Naive B cell (primary cell): ENCODE results near the gene AQP6. TPM values are rescaled to one million over a fixed set of nuclear protein-coding genes. Genes with fewer than 3 reads are reported as not detected.
"Not testable (repeated sequence)": the region's sequence is repeated elsewhere in the genome, so short reads cannot be mapped to it uniquely, and the experiment has no call there.

Source experiments
- ATAC-seq, 2 donors: fragments of 150-1000 bp; cut with Tn5 transposase; 2 replicates each; pipeline ENCODE4 v1.10.0; 2021; ENCODE audit warnings: low read depth in 2 of 2, mild to moderate bottlenecking in 2 of 2, moderate library complexity in 2 of 2
- DNase-seq: peaks from one replicate; pipeline ENCODE4 v3.0.0; 2022
- H3K27ac Mint-ChIP-seq, 6 donors: one replicate each; pipeline ENCODE4 v1.8.0; 2020 to 2022; ENCODE audit warnings: mild to moderate bottlenecking in 6 of 6, mixed read lengths in 6 of 6, moderate library complexity in 5 of 6, inconsistent platforms in 2 of 6
- H3K27me3 Mint-ChIP-seq, 3 donors: one replicate each; pipeline ENCODE4 v1.8.0; 2021 to 2022; ENCODE audit warnings: mixed read lengths in 3 of 3, mild to moderate bottlenecking in 1 of 3
- H3K36me3 Mint-ChIP-seq, 2 donors: one replicate each; pipeline ENCODE4 v1.8.0; 2020 to 2022; ENCODE audit warnings: mixed read lengths in 2 of 2, inconsistent platforms in 1 of 2, mild to moderate bottlenecking in 1 of 2
- H3K4me1 Mint-ChIP-seq, 3 donors: one replicate each; pipeline ENCODE4 v1.8.0; 2020 to 2022; ENCODE audit warnings: mixed read lengths in 3 of 3, inconsistent platforms in 1 of 3, mild to moderate bottlenecking in 1 of 3, moderate library complexity in 1 of 3
- H3K4me3 Mint-ChIP-seq, 8 donors: one replicate each; pipeline ENCODE4 v1.8.0; 2020 to 2022; ENCODE audit warnings: mild to moderate bottlenecking in 8 of 8, mixed read lengths in 8 of 8, moderate library complexity in 8 of 8, inconsistent platforms in 2 of 8
- H3K9me3 Mint-ChIP-seq, 7 donors: one replicate each; pipeline ENCODE4 v1.8.0; 2020 to 2022; ENCODE audit warnings: mixed read lengths in 7 of 7, mild to moderate bottlenecking in 5 of 7, inconsistent platforms in 2 of 7, moderate library complexity in 1 of 7
- polyA plus RNA-seq, 6 donors: library from polyadenylated mRNA; unstranded; fragments of 300-500 nt; fragmentation: Illumina TruSeq; gene quantifications; one replicate each; pipeline ENCODE4 v1.2.3, GENCODE V29; 2021; ENCODE audit warnings: low read depth in 6 of 6

AQP6 gene
- polyA plus RNA-seq, 6 donors from 2014 or later = not detected

DNA sequence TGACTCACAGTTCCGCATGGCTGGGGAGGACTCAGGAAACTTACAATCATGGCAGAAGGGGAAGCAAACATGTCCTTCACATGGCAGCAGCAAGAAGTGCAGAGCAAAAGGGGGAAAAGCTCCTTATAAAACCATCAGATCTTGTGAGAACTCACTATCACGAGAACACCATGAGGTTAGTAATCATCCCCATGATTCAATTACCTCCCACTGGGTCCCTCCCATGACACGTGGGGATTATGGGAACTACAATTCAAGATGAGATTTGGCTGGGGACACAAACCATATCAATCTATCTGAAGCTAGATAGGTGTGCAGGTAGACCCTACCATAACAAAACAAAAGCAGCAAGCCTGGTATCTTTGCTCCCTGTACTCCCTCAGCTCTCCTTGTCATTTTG, 13.7 kb downstream of the AQP6 start:
- H3K27ac Mint-ChIP-seq, H3K36me3 Mint-ChIP-seq, H3K9me3 Mint-ChIP-seq, DNase-seq, ATAC-seq, H3K4me1 Mint-ChIP-seq, H3K4me3 Mint-ChIP-seq, H3K27me3 Mint-ChIP-seq: not testable (repeated sequence)

DNA sequence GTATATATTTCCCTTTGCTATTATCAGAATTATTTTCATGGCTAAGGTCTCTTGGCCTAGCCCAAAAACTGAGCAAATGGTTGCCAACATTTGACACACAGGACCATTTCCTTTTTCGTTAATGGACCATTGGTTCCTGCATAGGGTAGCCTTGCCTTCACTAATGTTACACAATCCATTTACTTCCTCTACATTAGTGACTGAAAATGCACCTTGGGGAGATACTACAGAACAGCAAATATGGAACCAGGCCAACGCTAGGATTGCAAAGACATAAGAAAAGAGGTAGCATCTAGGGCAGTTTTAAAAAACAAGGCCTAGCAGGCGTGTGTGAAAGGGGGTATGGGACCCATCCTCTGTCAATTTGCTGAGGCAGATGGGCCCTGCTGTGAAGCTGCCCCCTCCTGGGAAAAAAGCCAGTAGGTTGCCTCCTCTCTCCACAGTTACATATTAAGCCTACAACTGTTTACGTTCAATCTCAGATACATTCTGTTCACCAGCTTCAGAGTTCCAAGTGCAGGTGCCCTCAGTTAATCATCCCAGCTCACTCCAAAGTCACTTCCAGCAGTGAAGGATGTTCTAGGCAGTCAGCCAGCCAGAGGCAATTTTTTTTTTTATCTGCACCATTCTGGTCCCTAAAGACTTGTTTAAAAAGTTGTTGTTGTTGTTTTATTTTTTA, 15.0 kb downstream of the AQP6 start:
- H3K36me3 Mint-ChIP-seq = peaks cover 8 to 19% of the 10 kb centered on the region in 2 donors
- DNase-seq = no peak
- ATAC-seq = no peak
- no peak overlapping the region for H3K27ac Mint-ChIP-seq
- H3K4me3 Mint-ChIP-seq = no peak overlapping the region
- H3K9me3 Mint-ChIP-seq = no peaks in the 10 kb centered on the region
- no peaks in the 10 kb centered on the region for H3K4me1 Mint-ChIP-seq
- H3K27me3 Mint-ChIP-seq = no peaks in the 10 kb centered on the region

DNA sequence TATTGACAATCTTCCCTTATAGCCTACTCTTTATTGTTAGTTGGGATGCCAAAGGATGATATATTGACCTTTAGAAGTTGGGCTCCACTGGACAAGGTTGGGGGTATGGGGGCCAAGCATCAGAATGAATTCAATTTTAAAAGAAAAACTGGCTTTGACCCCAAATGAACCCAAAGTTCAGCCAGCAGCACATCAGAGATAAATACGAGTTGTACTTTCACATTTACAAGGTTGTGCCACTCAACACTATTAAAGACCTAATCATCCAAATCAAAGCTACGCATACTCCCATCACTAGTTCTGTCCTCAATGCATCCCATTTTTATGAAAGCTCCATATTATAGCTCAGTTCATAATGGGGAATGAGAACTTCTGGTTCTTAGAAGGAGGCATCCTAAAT, 16.7 kb downstream of the AQP6 start:
- not testable (repeated sequence) for H3K27me3 Mint-ChIP-seq, H3K9me3 Mint-ChIP-seq, DNase-seq, H3K4me1 Mint-ChIP-seq, H3K4me3 Mint-ChIP-seq, ATAC-seq
- Mint-ChIP-seq H3K36me3 (peaks cover 15 to 30% of the 10 kb centered on the region in 2 donors), H3K27ac (peak overlapping the region in 1 of 6 donors; percentile 16)

DNA sequence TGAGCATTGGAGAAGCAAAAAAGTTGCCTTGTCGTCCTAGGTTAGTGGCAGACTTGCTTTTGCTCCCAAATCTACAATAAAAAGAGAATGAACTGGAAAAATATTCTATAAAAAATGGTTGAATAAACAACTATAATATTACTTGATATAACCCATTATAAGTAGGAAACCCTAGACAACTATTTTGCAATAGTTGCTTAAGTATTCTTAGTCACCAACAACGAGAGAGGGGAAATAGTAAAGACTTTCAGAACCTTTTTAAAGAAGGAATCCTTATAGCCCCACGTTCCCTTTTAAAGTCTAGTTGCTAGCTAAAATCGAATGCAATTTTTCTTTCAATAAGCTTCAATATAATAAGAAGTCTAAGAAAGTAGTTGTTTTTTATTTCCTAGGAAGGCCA, 17.5 kb downstream of the AQP6 start:
- DNase-seq (no peak), ATAC-seq (no peak)
- peaks cover 15 to 34% of the 10 kb centered on the region in 2 donors for H3K36me3 Mint-ChIP-seq
- H3K9me3 Mint-ChIP-seq = no peaks in the 10 kb centered on the region
- no peaks in the 10 kb centered on the region for H3K27me3 Mint-ChIP-seq
- H3K4me1 Mint-ChIP-seq = no peaks in the 10 kb centered on the region
- H3K4me3 Mint-ChIP-seq = no peak overlapping the region
- H3K27ac Mint-ChIP-seq = peak overlapping the region in 1 of 6 donors; percentile 12

DNA sequence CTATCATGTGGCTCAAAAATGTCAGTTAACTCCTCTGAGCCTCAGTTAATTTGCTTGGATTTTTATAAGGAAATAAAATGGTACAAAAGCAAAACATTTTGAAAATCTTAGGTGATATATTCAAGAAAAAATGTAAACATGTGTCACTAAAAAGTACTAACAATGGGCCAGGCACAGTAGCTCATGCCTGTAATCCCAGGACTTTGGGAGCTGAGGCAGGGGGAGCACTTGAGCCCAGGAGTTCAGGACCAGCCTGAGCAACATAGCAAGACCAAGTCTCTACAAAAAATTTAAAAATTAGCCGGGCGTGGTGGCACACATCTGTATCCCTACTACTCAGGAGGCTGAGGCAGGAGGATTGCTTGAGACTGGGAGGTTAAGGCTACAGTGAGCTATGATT, 25.7 kb downstream of the AQP6 start:
- H3K27ac Mint-ChIP-seq = no peak overlapping the region
- DNase-seq (no peak), ATAC-seq (no peak)
- no peaks in the 10 kb centered on the region for H3K27me3 Mint-ChIP-seq
- H3K4me1 Mint-ChIP-seq = no peaks in the 10 kb centered on the region
- H3K9me3 Mint-ChIP-seq = no peaks in the 10 kb centered on the region
- H3K36me3 Mint-ChIP-seq = peaks cover 10 to 26% of the 10 kb centered on the region in 2 donors
- no peak overlapping the region for H3K4me3 Mint-ChIP-seq

DNA sequence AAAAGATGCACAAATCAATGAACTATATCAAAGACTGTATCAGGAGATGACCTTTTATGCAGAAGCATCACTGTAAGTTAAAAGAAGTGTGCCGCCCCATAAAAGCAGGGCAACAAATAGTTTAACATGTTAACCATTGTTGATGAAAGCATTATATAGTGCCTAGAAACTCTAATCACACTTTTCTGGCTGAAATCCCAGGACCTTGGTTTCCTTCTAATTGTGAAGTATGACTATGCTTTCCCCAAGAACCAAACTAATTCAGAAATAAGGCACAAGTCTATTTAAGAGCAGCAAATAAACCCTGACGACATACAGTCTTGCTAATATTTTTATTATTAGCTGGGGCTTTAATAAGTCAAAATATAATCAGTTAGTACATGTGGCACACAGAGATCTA, 30.8 kb downstream of the AQP6 start:
- Mint-ChIP-seq H3K36me3 (peaks cover 0 to 15% of the 10 kb centered on the region in 2 donors), H3K27ac (no peak overlapping the region), H3K4me3 (no peak overlapping the region), H3K27me3 (no peaks in the 10 kb centered on the region), H3K4me1 (peaks cover 0 to 5% (median 3%) of the 10 kb centered on the region in 3 donors), H3K9me3 (no peaks in the 10 kb centered on the region)
- no peak for ATAC-seq
- DNase-seq = no peak

DNA sequence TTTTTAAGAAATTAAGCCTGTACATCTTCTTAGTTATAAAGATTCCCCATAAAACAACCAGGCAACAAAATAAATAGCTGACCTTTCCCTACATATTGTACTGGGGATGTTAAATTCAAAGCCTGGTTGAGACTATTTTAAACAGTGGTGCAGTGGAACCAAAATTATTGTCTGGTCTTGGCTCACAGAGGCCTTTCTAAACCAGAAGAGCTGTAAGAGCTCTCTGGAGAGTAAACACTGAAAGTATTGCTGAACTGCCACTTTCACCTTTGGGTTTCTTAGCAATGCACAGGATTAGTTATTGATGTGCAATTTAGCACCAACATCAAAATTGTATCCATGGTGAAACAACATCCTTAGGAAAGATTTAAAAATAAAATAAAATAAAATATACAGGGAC, 31.9 kb downstream of the AQP6 start:
- no peaks in the 10 kb centered on the region for H3K9me3 Mint-ChIP-seq
- H3K4me1 Mint-ChIP-seq = peaks cover 0 to 5% (median 3%) of the 10 kb centered on the region in 3 donors
- H3K36me3 Mint-ChIP-seq = peaks cover 0 to 8% of the 10 kb centered on the region in 2 donors
- H3K27me3 Mint-ChIP-seq = no peaks in the 10 kb centered on the region
- H3K4me3 Mint-ChIP-seq = no peak overlapping the region
- DNase-seq (no peak), ATAC-seq (no peak)
- no peak overlapping the region for H3K27ac Mint-ChIP-seq

DNA sequence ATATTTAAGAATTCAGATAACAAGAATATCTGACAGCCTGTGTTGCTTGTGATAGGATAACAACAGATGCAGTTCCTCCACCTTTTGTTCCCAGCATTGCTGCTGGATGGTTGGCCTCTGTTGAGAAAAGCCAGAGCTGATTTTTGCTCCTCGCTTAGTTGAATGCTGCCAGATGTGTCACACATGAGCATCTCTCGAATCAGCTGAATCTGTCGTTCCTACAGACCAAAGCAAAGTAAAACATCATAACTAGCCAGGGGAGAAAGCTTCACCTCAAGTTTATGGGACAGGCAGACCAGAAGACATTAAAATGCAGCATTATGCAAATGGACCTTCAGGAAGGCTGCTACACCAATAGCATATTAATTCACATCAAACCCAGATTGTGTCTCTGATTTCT, 32.4 kb downstream of the AQP6 start:
- peak overlapping the region in 1 of 6 donors; percentile 36 for H3K27ac Mint-ChIP-seq

DNA sequence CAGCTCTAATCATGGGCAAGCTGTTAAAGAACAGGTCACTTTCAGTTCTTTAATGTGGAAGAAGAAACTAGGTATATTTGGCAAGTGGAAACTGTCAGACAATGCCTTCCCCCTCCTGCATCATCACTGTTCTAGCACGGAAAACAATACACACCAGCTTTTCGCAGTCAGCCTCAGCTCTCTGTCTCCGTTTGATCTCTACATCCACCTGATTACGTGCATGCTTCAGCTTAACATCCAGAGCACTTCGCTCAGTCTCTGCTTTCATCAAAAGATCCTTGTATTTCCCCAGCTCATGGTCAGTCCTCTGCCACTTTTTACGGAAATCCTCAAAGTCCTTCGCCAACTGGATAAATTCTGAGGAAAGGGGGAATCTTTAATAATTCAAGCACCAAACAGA, 33.5 kb downstream of the AQP6 start:
- Mint-ChIP-seq H3K4me1 (peaks cover 0 to 5% (median 3%) of the 10 kb centered on the region in 3 donors), H3K36me3 (peaks cover 0 to 8% of the 10 kb centered on the region in 2 donors), H3K27ac (no peak overlapping the region), H3K4me3 (peak overlapping the region in 1 of 8 donors; percentile 1), H3K27me3 (no peaks in the 10 kb centered on the region), H3K9me3 (no peaks in the 10 kb centered on the region)
- ATAC-seq = no peak
- no peak for DNase-seq

More for the DNA sequence above, 32.4 kb downstream of the AQP6 start:
- no peak for ATAC-seq
- no peak for DNase-seq
- H3K27me3 Mint-ChIP-seq = no peaks in the 10 kb centered on the region
- H3K9me3 Mint-ChIP-seq = no peaks in the 10 kb centered on the region
- no peak overlapping the region for H3K4me3 Mint-ChIP-seq
- peaks cover 0 to 5% (median 3%) of the 10 kb centered on the region in 3 donors for H3K4me1 Mint-ChIP-seq
- peaks cover 0 to 8% of the 10 kb centered on the region in 2 donors for H3K36me3 Mint-ChIP-seq

DNA sequence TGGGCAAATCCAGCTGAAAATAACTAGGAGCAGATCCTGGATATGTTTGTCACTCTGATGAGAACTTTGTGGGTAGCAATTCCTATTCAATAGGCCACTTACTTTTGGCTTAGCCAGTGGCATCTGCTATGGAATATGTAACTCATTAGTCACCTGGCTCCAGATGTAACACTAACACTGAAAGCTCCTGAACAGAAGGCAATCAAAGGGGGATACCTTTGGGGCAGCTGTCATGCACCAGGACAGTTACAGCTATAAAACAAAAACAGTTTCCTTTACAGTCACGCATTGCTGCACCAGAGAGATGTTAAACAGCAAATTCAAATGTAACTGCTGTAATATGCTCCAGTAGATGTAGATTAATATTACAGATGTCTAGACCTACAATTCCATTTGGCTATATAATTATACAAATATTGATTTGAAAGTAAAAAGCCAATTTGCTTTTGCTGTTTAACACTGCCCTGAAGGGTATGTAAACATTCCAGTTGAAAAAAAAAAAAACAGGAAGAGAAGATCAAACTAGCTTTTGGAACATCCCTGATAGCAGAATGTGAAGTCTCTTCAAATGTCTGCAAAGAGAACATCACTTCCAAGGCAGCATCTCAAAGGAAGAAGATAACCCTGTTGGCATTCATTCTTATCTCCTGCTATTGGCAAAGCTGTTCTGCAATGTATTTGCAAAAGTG, 34.2 kb downstream of the AQP6 start:
- H3K27ac Mint-ChIP-seq = no peak overlapping the region
- peaks cover 0 to 5% (median 3%) of the 10 kb centered on the region in 3 donors for H3K4me1 Mint-ChIP-seq
- H3K27me3 Mint-ChIP-seq = no peaks in the 10 kb centered on the region
- DNase-seq (no peak), ATAC-seq (no peak)
- H3K4me3 Mint-ChIP-seq = no peak overlapping the region
- peaks cover 0 to 8% of the 10 kb centered on the region in 2 donors for H3K36me3 Mint-ChIP-seq
- H3K9me3 Mint-ChIP-seq = no peaks in the 10 kb centered on the region

DNA sequence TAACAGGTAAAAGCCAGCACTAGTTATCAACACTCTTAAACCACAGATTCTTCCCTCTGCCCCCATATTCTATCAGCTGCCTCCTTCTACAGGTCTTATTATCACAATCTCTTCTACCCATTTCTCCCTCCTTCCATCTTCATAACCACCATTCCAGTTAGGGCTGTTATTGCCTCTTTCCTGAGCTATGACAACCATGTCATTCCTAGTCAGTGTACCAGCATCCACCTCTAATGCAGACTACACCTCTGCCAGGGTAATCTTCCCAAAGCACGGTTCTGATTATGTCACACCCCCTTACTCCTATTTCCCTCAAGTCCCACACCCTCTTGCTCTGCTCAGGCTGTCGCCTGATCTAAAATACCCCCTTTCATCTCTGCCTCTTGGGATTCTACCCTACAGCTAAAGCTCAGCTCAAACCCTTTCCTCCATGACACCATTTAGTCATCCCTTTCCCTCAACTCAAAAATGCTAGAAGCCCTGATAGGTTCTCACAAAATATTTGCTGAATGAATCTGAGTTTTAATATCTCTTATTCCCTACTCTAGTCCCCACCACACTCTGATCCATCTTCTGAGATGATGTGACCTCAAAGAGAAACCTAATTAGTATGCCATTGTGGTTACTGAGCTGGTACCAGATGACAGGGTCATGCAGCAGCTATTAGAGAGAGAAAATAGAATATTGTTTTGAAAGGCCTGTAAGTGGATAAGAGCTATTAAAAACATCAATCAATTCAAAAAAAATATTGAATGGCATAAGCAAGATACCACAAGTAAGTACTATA, 40.8 kb downstream of the AQP6 start:
- H3K4me3 Mint-ChIP-seq = no peak overlapping the region
- H3K27ac Mint-ChIP-seq = peak overlapping the region in 2 of 6 donors; percentile 8 to 33
- H3K4me1 Mint-ChIP-seq = no peaks in the 10 kb centered on the region

DNA sequence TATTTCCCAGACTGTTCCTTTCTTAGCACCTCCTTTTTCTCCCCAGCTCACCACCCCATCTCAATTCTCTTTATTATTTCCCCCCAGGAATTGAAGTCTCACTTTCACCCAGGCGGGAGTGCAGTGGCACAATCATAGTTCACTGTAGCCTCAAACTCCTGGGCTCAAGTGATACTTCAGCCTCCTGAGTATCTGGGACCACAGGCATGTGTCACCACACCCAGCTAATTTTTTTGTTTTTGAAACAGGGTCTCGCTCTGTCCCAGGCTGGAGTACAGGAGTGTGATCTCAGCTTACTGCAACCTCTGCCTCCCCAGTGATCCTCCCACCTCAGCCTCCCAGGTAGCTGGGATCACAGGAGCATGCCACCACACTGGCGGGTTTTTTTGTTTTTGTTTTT, 41.6 kb downstream of the AQP6 start:
- ATAC-seq (no peak), DNase-seq (no peak)
- Mint-ChIP-seq H3K27ac (peak overlapping the region in 2 of 6 donors; percentile 10 to 83), H3K4me1 (peaks cover 0 to 4% (median 0%) of the 10 kb centered on the region in 3 donors), H3K36me3 (no peaks in the 10 kb centered on the region), H3K27me3 (no peaks in the 10 kb centered on the region), H3K9me3 (no peaks in the 10 kb centered on the region), H3K4me3 (no peak overlapping the region)

More for the DNA sequence above, 40.8 kb downstream of the AQP6 start:
- Mint-ChIP-seq H3K9me3 (no peaks in the 10 kb centered on the region), H3K36me3 (no peaks in the 10 kb centered on the region), H3K27me3 (no peaks in the 10 kb centered on the region)
- DNase-seq (no peak), ATAC-seq (no peak)

DNA sequence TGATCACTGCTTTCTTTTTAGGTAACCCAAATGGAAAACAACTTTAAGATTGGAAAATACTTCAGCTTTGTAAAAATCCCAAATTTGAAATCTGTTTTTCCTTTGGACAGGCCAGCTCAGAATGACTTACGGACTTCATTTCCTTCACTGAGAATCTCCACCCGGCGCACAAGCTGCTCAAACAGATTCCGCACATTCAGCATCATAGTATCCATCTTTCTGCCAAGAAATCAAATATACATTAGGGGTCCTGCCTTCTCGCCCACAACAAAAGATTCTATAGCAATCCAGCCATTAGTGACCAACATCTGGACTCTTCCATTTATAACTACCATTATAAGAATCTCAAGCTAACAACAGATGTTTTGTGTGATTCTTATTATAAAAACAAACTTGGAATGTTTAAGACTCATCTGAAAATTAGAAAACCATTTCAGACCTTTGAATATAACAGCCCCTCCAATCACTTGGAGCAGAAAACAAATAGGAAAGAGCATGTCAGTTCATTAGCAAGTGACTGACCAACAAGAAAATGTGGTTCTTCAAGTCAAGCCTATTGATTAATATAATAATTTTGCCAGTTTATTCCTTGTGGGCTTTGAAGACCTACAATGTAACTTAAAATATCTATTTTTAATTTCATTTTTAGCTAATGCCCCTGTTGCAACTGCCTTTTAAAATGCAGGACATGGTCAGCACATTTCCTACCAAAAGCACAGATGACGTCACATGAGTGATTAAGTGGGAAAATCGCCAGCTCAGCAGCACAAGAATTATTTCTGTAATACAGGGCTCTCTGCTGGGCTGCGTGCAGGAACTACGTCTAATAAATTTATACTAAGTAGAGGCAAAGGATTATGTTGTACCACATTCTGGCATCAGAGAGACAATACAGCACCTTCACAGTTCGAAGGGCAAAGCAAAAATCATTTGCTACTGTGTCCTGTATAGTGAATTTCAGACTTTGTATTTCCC, 44.0 kb downstream of the AQP6 start:
- DNase-seq (no peak), ATAC-seq (no peak)
- Mint-ChIP-seq H3K27ac (no peak overlapping the region), H3K36me3 (no peaks in the 10 kb centered on the region), H3K9me3 (no peaks in the 10 kb centered on the region), H3K4me3 (no peak overlapping the region), H3K27me3 (no peaks in the 10 kb centered on the region), H3K4me1 (peaks cover 0 to 4% (median 0%) of the 10 kb centered on the region in 3 donors)
